Measurements from ENCODE around the gene OXSR1.

GRCh38 chr3:38284756-38285150 lies 119.4 kb downstream of the OXSR1 start:
- TF ChIP-seq CTCF (IDR thresholded peaks at IDR 0.05), result no peak
- no peak for TF ChIP-seq POLR2AphosphoS5 (IDR thresholded peaks at IDR 0.05)
- no peak for TF ChIP-seq POLR2A (IDR thresholded peaks at IDR 0.05; ENCODE audit: low read depth)
- no peak for TF ChIP-seq EP300 (IDR thresholded peaks at IDR 0.05)

All from esophagus muscularis mucosa (tissue), 4 donors.